Neuron (in vitro differentiated cells): Measurements from ENCODE around the gene ACTRT2.

ENCODE experiments used
- H2AFZ ChIP-seq: one replicate; pipeline ENCODE4 v1.6.1; 2013; ENCODE audit warnings: low read depth, mild to moderate bottlenecking, inconsistent platforms, low read length, moderate library complexity
- H3K27me3 ChIP-seq: one replicate; pipeline ENCODE4 v1.6.1; 2013; ENCODE audit warnings: low read length; ENCODE audit not compliant: insufficient read depth
- H3K36me3 ChIP-seq: one replicate; pipeline ENCODE4 v1.6.1; 2013; ENCODE audit warnings: low read length; ENCODE audit not compliant: insufficient read depth
- H3K4me1 ChIP-seq: one replicate; pipeline ENCODE4 v1.6.1; 2013; ENCODE audit warnings: low read length; ENCODE audit not compliant: insufficient read depth
- H3K4me3 ChIP-seq: 2 replicates; pipeline ENCODE4 v1.5.1; 2013; ENCODE audit warnings: mild to moderate bottlenecking, low read length, moderate library complexity
- H3K9me3 ChIP-seq: one replicate; pipeline ENCODE4 v1.6.1; 2013; ENCODE audit warnings: low read length

ACTRT2 gene

DNA sequence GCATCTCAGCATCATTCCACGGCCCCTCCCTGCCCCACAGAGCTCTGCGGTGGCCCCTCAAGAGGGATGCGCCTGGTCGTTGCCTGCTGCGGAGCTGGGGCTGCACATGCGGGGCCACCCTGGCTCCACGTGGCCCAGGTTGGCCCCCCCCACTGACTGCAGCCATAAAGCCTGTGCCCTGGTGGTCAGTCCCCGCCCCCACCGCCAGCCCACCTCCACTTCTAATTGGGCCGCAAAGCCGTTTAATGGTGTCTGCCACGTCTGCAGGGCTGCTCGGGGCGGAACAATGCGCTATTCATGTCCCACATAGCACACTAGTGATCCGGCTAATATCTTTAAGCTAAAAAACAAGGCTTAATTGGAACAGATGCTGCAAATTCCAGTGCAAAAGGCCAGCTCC, 33.5 kb upstream of the ACTRT2 start:
- H2AFZ ChIP-seq = no peak overlapping the region
- no peaks in the 10 kb centered on the region for H3K9me3 ChIP-seq
- H3K27me3 ChIP-seq = peaks cover 8% of the 10 kb centered on the region
- H3K4me1 ChIP-seq = no peaks in the 10 kb centered on the region
- no peak overlapping the region for H3K4me3 ChIP-seq
- no peaks in the 10 kb centered on the region for H3K36me3 ChIP-seq

DNA sequence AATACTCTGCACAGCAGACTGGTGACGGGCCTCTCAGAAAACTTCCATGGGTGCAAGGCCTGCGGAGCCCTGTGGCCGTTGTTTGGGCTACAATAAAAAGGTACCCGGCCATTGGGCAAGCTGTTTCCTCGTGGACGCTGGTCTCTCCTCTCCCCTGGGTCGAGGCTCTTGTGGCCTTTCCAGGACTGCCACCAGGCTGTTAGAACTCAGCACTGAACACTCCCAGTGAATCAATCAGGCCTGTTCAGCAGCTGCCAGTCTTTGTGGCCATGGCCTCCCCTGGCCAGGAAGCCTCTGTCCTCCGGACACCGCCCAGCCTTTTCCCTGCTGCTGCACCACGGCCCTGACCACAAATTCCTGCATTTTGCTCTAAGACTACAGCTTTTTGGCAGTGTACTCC, 33.0 kb upstream of the ACTRT2 start:
- Histone ChIP-seq H3K4me3 (no peak overlapping the region), H3K9me3 (no peaks in the 10 kb centered on the region), H3K4me1 (no peaks in the 10 kb centered on the region), H3K36me3 (no peaks in the 10 kb centered on the region), H3K27me3 (peaks cover 6% of the 10 kb centered on the region), H2AFZ (no peak overlapping the region)

DNA sequence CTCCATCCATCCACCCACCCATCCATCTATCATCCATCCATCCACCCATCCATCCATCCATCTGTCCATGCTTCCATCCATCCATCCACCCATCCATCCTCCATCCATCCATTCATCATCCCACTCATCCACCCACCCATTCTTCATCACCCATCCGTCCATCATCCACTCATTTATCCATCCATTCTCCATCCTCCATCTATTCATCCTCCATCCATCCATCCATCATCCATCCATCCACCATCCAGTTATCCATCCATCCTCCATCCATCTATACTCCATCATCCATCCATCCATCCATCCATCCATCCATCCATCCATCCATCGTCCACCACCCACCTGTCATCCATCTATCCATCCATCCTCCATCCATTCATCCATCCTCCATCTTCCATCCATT, 32.1 kb upstream of the ACTRT2 start:
- H3K9me3 ChIP-seq = peaks cover 2% of the 10 kb centered on the region

DNA sequence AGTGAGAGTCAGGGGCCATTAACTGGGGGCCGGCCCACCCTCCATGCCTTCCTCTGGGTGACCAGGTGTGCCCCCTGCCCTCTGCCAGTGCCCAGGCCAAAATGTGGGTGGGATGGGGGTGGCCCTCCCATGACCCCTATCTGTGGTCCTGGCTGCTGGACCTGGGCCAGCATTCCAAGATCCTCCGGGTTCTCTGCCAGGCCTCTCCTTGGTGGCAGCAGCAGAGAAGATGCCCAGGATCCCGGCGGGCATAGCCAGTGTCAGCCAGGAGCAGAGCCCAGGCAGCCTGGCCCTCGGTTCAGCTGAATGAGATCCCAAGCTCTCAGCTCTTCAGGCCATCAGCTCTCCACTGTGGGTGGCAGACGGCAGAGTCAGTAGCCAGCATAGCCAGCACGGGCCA, 31.3 kb upstream of the ACTRT2 start:
- Histone ChIP-seq H3K9me3 (peaks cover 4% of the 10 kb centered on the region), H3K27me3 (peaks cover 5% of the 10 kb centered on the region), H3K36me3 (no peaks in the 10 kb centered on the region), H3K4me1 (no peaks in the 10 kb centered on the region), H3K4me3 (no peak overlapping the region), H2AFZ (no peak overlapping the region)

More for the DNA sequence above, 32.1 kb upstream of the ACTRT2 start:
- Histone ChIP-seq H3K36me3 (no peaks in the 10 kb centered on the region), H3K4me3 (no peak overlapping the region), H3K4me1 (no peaks in the 10 kb centered on the region), H3K27me3 (peaks cover 5% of the 10 kb centered on the region), H2AFZ (no peak overlapping the region)

DNA sequence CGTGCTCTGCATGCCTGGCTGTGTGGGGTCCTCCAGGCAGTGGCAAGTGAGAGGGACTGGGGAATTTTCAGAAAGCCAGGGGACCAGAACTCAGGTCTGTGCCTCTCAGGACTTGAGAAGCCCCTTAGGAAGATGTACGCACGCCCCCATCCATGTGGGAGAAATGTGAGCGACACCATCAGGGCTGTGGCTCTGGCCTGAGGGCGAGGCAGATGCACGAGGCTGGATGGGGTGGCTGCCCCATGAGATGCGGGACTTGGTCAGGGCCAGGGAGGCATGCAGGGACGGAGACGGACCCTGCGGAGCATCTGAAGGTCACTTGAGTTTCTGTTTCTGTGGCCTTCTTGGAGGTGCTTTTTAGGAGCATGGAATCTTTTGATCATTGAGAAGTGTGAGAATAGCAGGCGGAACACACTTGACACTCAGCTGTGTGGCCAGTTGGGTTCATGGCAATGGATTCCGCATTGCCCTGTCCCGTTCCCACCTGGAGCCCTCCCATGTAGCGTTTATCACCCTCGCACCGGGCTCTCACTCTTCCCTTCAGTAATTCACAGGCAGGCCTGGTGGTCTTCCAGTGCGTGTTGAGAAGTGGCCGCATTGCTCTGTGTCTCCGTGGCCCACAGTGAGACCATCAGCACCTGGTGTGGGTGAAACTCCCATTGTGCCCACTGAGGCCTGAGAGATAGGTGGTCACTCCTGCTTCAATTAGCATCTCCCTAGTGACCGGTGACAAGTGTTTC, 30.7 kb upstream of the ACTRT2 start:
- no peaks in the 10 kb centered on the region for H3K36me3 ChIP-seq
- H3K4me3 ChIP-seq = no peak overlapping the region
- H3K4me1 ChIP-seq = no peaks in the 10 kb centered on the region
- H2AFZ ChIP-seq = no peak overlapping the region
- peaks cover 4% of the 10 kb centered on the region for H3K9me3 ChIP-seq
- peaks cover 2% of the 10 kb centered on the region for H3K27me3 ChIP-seq

DNA sequence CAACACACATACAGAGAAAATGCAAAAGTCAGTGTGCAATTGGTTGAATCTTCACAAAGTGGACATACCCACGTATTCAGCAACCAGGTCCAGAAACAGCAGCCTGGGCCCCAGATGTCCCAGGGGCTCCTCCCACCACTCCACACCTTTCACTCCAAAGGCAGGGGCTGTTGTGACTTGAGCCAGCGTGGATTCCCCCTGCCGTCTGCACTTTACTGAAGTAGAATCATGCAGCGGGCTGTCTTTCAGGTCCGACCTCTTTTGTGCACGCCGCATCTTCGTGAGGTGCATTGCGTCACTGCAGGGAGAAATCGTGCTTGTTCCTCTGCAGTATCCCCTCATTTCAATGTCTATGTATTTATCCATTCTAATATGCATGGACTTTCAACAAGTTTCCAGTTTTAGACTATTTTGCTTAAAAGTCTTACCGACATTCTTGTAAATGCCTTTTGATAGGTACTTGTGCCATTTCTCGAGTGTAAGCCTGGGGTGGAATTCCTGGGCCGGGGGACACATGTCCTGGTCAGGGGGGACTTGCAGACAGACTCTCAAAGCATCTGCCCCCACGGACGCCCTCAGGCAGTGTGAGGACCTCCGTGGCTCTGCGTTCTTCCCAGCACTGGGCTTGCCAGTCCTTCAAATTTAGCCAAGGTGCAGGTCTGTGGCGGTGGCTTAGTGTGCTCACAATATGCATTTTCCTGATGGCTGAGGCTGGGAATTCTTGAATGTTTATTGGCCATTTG, 29.3 kb upstream of the ACTRT2 start:
- Histone ChIP-seq H3K4me3 (no peak overlapping the region), H3K9me3 (peaks cover 4% of the 10 kb centered on the region), H2AFZ (no peak overlapping the region), H3K4me1 (no peaks in the 10 kb centered on the region), H3K36me3 (no peaks in the 10 kb centered on the region), H3K27me3 (peaks cover 2% of the 10 kb centered on the region)

DNA sequence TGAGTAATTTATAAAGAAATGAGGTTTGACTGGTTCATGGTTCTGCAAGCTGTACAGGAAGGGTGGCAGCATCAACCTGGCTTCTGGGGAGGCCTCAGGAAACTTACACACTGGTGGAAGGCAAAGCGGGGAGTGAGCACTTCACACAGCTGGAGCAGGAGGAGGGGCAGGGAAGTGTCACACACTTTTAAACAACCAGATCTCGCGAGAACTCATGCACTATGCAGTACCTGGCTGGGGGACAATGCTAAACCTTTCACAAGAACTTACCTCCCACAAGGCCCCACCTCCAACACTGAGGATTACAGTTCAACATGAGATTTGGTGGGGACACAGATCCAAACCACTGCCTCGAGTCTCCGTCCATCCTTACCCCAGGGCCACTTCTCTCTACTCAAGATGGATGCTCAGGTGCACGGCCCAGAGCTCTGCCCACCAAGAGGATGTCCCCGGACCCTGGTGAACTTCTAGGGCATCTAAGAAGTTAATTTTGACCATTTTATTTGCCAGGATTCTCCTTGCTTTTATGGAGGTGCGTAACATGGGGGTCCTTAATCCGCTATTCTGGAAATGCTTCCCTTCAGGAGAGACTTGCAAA, 22.7 kb upstream of the ACTRT2 start:
- Histone ChIP-seq H3K36me3 (no peaks in the 10 kb centered on the region), H3K4me1 (no peaks in the 10 kb centered on the region), H3K27me3 (peaks cover 31% of the 10 kb centered on the region), H2AFZ (no peak overlapping the region), H3K4me3 (no peak overlapping the region), H3K9me3 (peaks cover 4% of the 10 kb centered on the region)

DNA sequence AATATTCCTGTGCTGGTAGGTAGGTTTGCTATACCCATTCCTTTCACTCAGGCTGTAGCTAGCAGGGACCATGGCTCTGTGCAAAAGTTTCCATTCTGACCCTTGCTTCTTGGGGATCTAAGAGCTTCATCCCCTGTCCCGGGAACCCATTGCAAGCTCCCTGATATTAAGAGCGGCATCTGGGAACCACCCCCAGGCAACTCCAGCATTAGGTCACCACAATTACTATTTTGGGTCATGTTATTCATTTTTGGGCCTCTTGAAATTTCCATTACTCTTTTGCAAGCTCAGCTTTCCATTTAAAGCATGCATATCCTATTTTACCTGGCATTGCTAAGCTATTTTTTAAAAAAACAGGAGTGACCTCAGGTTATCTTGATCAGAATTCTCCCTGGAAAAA, 22.1 kb upstream of the ACTRT2 start:
- Histone ChIP-seq H2AFZ (no peak overlapping the region), H3K4me3 (no peak overlapping the region), H3K9me3 (peaks cover 2% of the 10 kb centered on the region), H3K36me3 (no peaks in the 10 kb centered on the region), H3K4me1 (no peaks in the 10 kb centered on the region), H3K27me3 (peaks cover 36% of the 10 kb centered on the region)

DNA sequence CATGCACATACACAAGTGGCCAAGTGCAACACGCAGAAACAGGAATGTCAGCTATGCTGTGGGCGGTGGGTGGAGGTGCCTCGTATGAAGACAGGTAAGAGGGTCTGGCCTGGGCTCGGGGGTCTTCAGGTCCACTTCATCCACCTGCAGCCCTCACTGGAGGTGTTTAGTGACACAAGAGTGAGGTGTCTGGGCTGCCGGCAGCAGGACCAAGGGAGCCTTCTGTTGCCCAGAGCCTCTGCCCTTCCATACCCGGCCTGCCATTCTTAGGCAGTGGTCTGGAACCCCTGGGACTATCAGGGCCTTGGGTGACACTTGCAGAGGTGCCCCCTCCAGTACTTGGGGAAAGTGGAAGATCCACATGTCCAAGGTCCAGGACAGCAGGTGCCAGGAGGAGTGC, 21.7 kb upstream of the ACTRT2 start:
- Histone ChIP-seq H3K9me3 (peaks cover under 1% of the 10 kb centered on the region), H3K36me3 (no peaks in the 10 kb centered on the region), H3K4me3 (no peak overlapping the region), H2AFZ (no peak overlapping the region), H3K4me1 (no peaks in the 10 kb centered on the region), H3K27me3 (peaks cover 39% of the 10 kb centered on the region)

DNA sequence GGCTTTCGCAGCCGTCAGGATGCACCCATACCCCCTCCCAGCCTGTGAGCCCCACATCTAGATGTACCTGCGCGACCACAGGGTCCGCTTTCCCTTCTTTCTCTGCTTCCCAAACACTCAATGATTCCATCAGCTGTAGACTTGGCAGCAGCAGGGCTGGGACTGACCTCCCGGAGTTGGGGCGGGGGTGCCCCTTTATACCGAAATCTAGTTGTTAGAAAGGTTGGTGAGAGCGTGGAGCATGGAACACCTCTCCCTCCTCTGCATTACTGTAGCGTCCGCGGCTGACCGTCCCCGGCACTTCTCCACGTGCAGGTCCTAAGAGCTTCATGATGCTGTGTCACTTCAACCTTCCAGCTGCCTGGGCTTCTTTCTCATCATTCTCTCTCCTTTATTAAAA, 21.1 kb upstream of the ACTRT2 start:
- H2AFZ ChIP-seq = no peak overlapping the region
- H3K36me3 ChIP-seq = no peaks in the 10 kb centered on the region
- peaks cover 41% of the 10 kb centered on the region for H3K27me3 ChIP-seq
- no peak overlapping the region for H3K4me3 ChIP-seq
- no peaks in the 10 kb centered on the region for H3K4me1 ChIP-seq
- no peaks in the 10 kb centered on the region for H3K9me3 ChIP-seq

DNA sequence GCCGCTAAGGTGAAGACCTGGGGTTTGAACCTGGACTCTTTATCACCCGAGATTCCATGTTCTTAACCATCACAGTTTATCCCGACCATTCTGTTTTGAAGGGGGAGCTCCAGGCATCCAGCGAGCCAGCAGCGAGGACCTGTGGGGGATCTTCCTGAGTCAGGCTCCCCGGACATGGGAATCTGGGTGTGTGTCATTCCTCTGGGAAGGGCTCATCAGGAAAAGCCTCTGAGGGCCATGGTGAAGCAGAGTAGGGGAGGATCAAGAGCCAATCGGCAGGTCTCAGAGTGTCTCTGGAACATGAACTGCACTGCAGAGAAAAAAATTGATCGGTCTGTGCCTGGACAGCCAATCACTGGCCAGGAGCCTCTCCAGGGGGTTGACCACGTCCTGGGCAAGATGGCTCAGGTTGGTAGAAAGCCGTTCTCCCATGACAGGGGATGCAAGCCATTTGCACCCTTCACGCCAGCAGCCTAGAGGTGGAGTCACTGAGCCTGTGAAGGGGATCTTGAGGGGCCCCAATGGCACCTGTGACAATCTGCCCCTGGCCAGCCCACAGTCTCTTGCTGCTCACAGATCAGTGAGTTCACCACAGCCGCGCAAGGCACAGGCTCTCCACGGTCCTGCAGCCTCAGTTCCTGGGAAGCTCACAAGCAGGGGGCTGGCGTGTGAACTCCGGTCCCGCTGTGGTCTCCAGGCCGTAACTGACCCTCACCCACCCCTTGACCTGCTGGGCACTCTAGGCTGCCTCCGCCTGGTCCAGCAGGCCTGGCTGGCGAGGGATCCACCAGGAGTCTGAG, 20.4 kb upstream of the ACTRT2 start:
- Histone ChIP-seq H2AFZ (no peak overlapping the region), H3K27me3 (peaks cover 41% of the 10 kb centered on the region), H3K4me3 (no peak overlapping the region), H3K36me3 (no peaks in the 10 kb centered on the region), H3K9me3 (no peaks in the 10 kb centered on the region), H3K4me1 (no peaks in the 10 kb centered on the region)

DNA sequence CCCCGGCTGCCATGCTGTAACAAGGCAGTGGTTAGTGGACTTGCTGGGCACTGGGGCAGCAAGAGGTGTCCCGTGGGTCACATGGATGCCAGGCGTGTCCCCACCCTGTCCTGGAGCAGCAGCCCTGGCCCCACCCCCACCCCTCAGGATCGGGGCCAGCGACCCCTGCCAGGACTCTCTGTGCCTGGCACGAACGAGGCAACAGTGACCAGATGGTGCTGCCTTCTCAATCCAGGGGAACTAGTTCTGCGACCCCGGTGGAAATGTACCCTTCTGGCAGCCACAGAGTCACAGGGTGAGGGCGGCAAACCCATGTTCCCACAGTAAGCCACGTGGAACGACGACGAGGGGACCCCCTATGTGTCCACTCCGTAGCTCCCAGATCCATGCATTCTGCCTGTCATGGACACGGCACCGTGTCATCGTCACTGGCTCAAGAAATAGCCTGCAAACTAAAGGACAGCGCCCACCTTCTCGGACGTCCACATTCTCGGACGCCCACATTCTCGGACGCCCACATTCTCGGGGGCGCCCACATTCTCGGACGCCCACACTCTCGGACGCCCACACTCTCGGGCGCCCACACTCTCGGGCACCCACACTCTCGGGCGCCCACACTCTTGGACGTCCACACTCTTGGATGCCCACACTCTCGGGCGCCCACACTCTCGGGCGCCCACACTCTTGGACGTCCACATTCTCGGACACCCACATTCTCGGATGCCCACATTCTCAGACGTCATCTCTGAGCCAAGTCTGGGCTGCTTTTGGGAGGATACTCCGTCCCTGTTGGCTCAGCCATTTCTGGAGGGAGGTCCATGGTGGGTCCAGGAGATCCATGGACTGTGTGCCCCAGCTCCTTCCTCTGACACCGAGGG, 19.6 kb upstream of the ACTRT2 start:
- Histone ChIP-seq H2AFZ (no peak overlapping the region), H3K27me3 (peaks cover 41% of the 10 kb centered on the region), H3K36me3 (no peaks in the 10 kb centered on the region), H3K4me3 (no peak overlapping the region), H3K4me1 (no peaks in the 10 kb centered on the region), H3K9me3 (no peaks in the 10 kb centered on the region)
